SKM-1 (cell line): ENCODE results near the gene GNL2.
"Not testable (repeated sequence)": the region's sequence is repeated elsewhere in the genome, so short reads cannot be mapped to it uniquely, and the experiment has no call there.

Experiments used
- DNase-seq: peaks from one replicate; lab custom pipeline; 2025; ENCODE audit not compliant: unreplicated experiment; lab: John Stamatoyannopoulos, UW

GNL2 gene

GRCh38 chr1:37560401-37561132 lies 35.2 kb downstream of the GNL2 start:
- no peak for DNase-seq

DNA sequence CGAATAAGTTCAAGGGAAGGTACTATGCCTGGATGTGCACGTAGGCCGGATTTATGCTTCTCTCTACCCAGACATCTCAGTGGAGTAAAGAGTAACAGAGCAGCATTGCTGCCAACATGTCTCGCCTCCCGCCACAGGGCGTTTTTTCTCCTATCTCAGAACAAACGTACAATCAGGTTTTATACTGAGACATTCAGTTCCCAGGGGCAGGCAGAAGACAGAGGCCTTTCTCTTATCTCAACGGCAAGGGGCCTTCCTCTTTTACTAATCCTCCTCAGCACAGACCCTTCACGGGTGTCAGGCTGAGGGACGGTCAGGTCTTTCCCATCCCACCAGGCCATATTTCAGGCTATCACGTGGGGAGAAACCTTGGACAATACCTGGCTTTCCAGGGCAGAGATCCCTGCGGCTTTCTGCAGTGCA lies 35.8 kb downstream of the GNL2 start:
- not testable (repeated sequence) for DNase-seq

GRCh38 chr1:37559080-37559479 lies 36.7 kb downstream of the GNL2 start:
- no peak for DNase-seq

DNA sequence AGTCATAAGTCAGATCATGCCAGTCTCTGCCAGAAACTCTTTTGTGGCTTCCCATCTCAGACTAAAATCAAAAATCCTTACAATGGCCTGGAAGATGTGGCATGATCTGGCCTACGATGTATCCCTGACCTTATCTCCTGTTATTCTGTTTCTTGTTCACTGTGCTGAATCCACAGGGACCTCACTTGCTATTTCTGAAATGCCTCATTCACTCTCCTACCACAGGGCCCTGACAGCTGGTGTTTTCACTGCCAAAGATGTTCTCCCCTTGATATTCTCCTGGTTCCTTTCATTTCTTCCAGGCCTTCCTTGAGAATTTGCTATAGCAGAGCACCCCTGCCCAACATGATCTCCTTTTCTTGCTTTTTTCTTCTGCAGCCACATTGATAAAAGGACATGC lies 37.3 kb downstream of the GNL2 start:
- no peak for DNase-seq

DNA sequence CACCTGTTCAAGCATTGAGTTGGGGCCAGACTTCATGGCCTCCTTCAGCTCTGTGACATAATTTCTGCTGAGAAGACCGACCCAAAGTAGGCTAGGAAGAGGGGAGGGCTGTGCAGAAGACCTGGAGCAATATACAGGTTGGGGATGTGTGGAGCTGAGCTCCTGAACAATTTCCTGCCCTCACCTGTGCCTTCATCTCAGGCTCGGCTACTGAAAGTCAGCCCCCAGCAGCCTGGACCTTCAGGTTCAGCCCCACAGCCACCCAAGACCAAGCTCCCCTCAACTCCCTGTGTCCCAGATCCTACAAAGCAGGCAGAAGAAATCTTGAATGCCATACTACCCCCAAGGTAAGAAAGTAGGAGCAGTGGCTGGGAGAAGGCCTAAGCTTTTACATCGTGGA lies 38.3 kb downstream of the GNL2 start:
- DNase-seq, result no peak

DNA sequence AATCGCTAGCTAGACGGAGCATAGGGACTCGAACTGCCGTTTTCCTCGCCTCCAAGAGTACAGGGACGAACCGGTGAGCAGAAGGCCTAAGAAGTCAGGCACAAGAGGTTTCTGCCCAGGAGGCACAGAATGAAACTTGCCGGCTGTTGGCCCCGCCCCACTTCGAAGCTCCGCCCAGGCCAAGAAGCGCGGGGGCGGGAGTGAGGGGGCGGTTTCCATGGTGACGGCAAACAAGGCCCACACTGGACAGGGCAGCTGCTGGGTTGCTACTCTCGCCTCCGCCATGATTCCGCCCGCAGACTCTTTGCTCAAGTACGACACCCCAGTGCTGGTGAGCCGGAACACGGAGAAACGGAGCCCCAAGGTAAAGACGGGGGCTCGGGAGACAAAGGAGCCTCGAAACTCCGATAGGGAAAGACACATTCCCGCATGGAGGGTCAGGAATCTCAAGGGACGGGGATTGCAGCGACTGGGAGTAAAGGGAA lies 39.0 kb downstream of the GNL2 start, which contains the start of gene DNALI1:
DNALI1 (plus strand) TSS at position 229 of the 485 bp plus-strand sequence; CDS start at position 284, 55 bp downstream.
- no peak for DNase-seq

- DNase-seq, result peak; percentile 92
These were observed 41.6 kb downstream of the GNL2 start, which contains the start of gene SNIP1 for GRCh38 chr1:37553927-37554808. TSS of gene SNIP1 (minus strand) at chr1:37554293. CDS start at chr1:37554229, 64 bp downstream.

DNA sequence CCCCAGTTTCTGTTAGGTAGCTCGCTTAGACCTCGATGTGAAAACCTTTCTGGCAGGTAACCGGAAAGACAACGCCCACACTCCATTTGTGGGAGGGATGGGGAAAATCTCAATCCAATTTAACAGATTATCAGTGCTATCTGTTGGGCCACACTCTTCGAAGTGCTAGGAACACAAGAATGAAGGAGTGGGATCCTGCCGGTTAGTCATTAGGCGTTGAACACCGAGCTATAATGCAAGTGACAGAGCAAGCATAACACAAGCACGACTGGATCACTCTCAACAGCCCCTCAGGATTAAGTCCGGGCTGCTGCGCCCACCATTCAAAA lies 42.2 kb downstream of the GNL2 start:
- no peak for DNase-seq

DNA sequence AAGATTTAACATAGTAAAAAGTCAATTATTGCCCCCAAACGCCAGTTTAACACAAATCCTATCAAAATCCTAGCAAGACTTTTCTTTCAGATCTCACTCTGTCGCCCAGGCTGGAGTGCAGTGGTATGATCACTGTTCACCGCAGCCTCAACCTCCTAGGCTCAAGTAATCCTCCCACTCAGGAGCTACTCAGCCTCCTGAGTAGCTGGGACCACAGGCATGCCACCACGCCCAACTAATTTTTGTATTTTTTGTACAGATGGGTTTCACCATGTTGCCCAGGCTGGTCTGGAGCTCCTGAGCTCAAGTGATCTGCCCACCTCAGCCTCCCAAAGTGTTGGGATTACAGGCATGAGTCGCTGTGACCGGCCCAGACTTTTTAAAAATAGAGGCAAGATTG lies 46.4 kb downstream of the GNL2 start:
- no peak for DNase-seq

DNA sequence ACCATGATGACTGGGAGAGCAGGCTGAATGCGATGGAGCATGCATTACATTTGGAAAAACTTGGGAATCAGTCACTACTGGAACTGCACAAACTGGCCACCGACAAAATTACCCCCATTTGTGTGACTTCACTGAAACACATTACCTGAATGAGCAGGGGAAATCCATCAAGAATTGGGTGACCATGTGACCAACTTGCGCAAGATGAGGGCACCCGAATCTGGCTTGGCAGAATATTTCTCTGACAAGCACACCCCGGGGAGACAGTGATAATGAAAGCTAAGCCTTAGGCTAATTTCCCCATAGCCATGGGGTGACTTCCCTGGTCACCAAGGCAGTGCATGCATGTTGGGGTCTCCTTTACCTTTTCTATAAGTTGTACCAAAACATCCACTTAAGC lies 50.7 kb downstream of the GNL2 start:
- no peak for DNase-seq

DNA sequence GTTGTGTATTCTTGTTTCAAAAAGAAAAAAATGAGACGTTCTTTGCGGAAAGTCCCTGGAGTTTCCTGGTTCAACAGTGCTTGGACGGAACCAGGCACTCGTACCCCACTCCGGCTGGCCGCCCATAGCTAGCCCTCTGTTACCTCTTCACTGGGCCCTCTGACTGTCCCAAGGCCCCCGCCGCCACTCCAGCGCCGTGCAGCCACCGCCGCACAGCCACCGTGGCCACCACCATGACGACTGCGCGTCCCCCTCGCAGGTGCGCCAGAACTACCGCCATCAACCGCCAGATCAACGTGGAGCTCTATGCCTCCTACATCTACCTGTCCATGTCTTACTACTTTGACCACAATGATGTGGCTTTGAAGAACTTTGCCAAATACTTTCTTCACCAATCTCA lies 51.2 kb downstream of the GNL2 start:
- no peak for DNase-seq

DNA sequence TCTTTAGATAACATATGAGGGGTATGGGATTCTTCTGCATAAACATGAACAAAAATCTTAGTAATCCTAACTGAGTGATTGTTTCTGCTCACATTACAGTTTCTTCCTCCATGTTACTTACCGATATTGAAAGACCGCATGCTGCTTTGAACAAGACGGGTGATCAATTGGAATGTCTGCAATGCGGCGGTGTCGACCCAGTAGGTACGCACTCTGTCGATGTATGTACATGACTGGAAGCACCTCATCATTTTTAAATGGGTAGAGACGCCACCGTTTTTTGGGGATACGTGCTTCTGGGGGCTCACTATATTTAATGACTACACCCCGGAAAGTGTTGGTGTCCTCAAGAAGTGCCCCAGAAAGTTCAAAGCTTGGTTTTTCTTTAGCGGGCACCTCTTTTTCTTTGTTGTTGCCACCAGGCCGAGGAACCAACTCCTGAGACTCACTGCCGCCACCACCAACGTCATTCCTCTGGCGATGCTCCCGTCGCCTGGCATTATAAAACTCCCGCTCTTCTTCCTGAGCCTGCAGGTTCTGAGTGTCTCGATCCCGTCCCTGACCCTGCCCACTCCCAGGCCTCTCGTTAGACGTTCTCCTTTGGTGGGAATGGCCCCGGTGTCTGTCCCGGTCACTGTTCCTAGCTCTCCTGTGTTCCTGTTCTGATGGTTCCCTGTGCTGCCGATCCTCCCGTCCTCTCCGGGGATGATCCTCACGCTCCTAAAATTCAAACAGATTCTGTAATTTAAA lies 55.5 kb downstream of the GNL2 start:
- no peak for DNase-seq

- not testable (repeated sequence) for DNase-seq
These were observed 56.6 kb downstream of the GNL2 start for GRCh38 chr1:37539154-37539553.

- DNase-seq, result no peak
These were observed 58.4 kb downstream of the GNL2 start for GRCh38 chr1:37537378-37537777.

DNA sequence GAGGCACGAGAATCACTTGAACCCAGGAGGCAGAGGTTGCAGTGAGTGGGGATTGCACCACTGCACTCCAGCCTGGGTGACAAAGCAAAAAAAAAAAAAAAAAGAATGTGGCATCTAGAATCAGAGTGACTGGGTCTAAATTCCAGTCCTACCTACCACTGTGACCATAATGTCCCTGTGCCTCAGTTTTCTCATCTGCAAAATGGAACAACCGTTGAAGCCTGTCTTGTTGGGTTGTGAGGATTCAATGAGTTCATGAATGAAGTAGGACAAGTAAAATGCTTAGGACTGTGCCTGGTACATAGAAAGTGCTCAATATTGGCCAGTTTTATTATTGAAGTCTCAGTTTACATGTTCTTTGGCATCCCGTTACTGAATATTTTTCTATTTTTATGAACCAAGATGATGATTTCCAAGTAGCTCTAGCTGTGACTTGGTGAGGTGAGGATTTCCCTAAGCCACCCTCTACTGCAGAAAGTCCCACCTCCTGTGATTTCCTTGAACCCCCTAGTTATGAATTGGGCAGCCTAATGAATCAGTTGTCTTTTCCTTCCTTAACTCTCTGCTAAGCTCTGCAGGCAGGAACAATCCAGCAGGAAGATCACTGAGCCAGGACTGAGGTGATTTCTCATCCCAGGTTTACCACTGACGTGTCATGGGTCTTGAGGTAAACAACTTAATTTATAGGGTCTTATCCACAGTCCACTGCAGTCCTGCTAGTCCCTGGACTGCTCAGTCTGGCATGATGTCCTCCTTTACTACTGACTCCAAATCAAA lies 62.2 kb downstream of the GNL2 start:
- DNase-seq, result no peak

DNA sequence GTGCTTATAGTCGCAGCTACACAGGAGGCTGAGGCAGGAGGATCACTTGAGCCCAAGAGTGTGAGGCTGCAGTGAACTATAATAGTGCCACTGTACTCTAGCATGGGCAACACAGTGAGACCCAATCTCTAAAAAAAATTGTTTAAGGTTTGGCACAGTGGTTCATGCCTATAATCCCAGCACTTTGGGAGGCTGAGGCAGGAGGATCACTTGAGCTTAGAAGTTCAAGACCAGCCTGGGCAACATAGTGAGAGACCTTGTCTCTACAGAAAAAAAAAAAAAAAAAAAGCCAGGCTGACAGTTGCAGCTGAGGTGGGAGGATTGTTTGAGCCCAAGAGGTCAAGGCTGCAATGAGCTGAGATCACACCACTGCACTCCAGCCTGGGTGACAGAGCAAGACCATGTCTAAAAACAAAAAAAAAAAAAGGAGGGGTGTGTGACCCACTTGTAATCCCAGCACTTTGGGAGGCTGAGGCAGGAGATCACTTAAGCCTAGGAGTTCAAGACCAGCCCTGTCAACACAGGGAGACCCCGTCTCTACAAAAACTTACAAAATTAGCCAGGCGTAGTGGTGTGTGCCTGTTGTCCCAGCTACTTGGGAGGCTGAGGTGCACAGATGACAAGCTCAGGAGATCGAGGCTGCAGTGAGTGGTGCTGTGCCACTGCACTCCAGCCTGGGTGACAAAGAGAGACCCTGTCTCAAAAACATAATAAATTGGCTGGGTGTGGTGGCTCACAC lies 63.1 kb downstream of the GNL2 start:
- DNase-seq, result not testable (repeated sequence)

GRCh38 chr1:37529888-37530287 lies 65.8 kb downstream of the GNL2 start:
- DNase-seq, result not testable (repeated sequence)

DNA sequence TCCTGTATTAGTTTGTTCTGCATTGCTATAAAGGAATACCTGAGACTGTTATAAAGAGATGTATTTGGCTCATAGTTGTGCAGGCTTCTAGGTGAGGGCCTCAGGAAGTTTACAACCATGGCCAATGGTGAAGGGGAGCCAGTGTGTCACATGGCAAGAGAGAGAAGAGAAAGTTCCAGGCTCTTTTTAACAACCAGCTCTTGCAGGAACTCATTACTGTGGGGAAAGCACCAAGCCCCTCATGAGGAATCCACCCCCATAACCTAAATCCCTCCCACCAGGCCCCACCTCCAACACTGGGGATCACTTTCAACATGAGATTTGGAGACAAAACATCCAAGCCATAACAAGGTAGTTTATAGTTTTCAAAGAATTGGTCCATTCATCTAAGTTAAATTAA lies 76.1 kb downstream of the GNL2 start:
- DNase-seq, result no peak

DNA sequence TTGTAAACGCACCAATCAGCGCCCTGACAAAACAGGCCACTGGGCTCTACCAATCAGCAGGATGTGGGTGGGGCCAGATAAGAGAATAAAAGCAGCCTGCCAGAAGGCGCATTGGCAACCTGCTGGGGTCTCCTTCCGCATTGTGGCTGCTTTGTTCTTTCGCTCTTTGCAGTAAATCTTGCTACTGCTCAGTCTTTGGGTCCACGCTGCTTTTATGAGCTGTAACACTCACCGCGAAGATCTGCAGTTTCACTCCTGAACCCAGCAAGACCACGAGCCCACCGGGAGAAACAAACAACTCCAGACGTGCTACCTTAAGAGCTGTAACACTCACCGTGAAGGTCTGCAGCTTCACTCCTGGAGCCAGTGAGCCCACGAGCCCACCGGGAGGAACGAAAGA lies 76.8 kb downstream of the GNL2 start:
- DNase-seq, result not testable (repeated sequence)

DNA sequence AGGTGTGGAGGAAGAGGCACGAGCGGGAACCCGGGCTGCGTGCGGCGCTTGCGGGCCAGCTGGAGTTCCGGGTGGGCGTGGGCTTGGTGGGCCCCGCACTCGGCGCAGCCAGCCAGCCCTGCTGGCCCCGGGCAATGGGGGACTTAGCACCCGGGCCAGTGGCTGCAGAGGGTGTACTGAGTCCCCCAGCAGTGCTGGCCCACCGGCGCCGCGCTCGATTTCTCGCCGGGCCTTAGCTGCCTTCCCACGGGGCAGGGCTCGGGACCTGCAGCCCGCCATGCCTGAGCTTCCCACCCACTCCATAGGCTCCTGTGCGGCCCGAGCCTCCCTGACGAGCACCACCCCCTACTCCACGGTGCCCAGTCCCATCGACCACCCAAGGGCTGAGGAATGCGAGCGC lies 77.5 kb downstream of the GNL2 start:
- not testable (repeated sequence) for DNase-seq
